Fibroblast of the aortic adventitia (primary cell): ENCODE measurements around the gene SFXN5. TPM values are rescaled to one million over a fixed set of nuclear protein-coding genes. Genes with fewer than 3 reads are reported as not detected.

Experiments
- DNase-seq: peaks from one replicate; pipeline ENCODE4 v3.0.0-alpha.2; 2010; ENCODE audit warnings: low read depth
- H3K4me3 ChIP-seq: 2 replicates; pipeline ENCODE4 v1.5.1; 2011; ENCODE audit warnings: low read depth, mild to moderate bottlenecking, control low read depth, low read length, moderate library complexity
- CTCF ChIP-seq: IDR thresholded peaks from 2 replicates; pipeline ENCODE4 v1.5.1; 2011; ENCODE audit warnings: mild to moderate bottlenecking, low read length, control low read depth, inconsistent platforms; ENCODE audit not compliant: insufficient read depth
- total RNA-seq: library from RNA; depleted of rRNA; stranded (reverse); fragments of >200 nt; gene quantifications from 2 replicates; pipeline ENCODE4 v1.2.3, GENCODE V29; 2012; ENCODE audit warnings: low replicate concordance

The SFXN5 gene
- total RNA-seq, 1 donor, result 19.0 TPM

GRCh38 chr2:73082523-73083410 is 11.3 kb upstream of the SFXN5 start:
- no peak for TF ChIP-seq CTCF

GRCh38 chr2:73081181-73081671 is 9.7 kb upstream of the SFXN5 start:
- TF ChIP-seq CTCF, result no peak
- no peak overlapping the region for H3K4me3 ChIP-seq
- DNase-seq, result no peak

More at GRCh38 chr2:73082523-73083410, 11.3 kb upstream of the SFXN5 start:
- no peak for DNase-seq
- H3K4me3 ChIP-seq, result no peak overlapping the region

GRCh38 chr2:73080321-73081131 is 9.0 kb upstream of the SFXN5 start:
- no peak overlapping the region for H3K4me3 ChIP-seq
- DNase-seq, result no peak
- no peak for TF ChIP-seq CTCF

GRCh38 chr2:73079636-73080035 is 8.1 kb upstream of the SFXN5 start:
- no peak for DNase-seq
- no peak for TF ChIP-seq CTCF
- no peak overlapping the region for H3K4me3 ChIP-seq

GRCh38 chr2:73078457-73079411 is 7.2 kb upstream of the SFXN5 start:
- DNase-seq, result no peak
- no peak overlapping the region for H3K4me3 ChIP-seq
- no peak for TF ChIP-seq CTCF

GRCh38 chr2:73077424-73077795 is 5.9 kb upstream of the SFXN5 start:
- H3K4me3 ChIP-seq, result no peak overlapping the region
- no peak for DNase-seq
- TF ChIP-seq CTCF, result no peak
